Peyer's patch (tissue), 4 donors: ENCODE data around the gene NKTR. TPM values are rescaled to one million over a fixed set of nuclear protein-coding genes. Genes with fewer than 3 reads are reported as not detected.

ENCODE experiments used
- DNase-seq, 3 donors: peaks; one replicate each; pipeline ENCODE4 v3.0.0-alpha.2; 2017 to 2019
- H3K27ac ChIP-seq, 4 donors: fragments of 200-600 bp; sonication (generic); one replicate each; pipeline ENCODE4 v1.5.1; 2016 to 2019
- H3K27me3 ChIP-seq, 2 donors: fragments of 200-600 bp; sonication (generic); one replicate each; pipeline ENCODE4 v1.5.1; 2019
- H3K36me3 ChIP-seq, 3 donors: fragments of 200-600 bp; sonication (generic); one replicate each; pipeline ENCODE4 v1.5.1; 2016 to 2019
- H3K4me1 ChIP-seq, 4 donors: fragments of 200-600 bp; sonication (generic); one replicate each; pipeline ENCODE4 v1.5.1; 2016 to 2019
- H3K4me3 ChIP-seq, 4 donors: fragments of 200-600 bp; sonication (generic); 1 replicate in 3 of 4; 2 replicates in 1 of 4; pipeline ENCODE4 v1.5.1; 2016 to 2019; ENCODE audit warnings: mild to moderate bottlenecking in 1 of 4
- H3K9me3 ChIP-seq, 4 donors: fragments of 200-600 bp; sonication (generic); one replicate each; pipeline ENCODE4 v1.5.1; 2016 to 2019; ENCODE audit warnings: mild to moderate bottlenecking in 1 of 4
- POLR2A ChIP-seq, 2 donors: fragments of 450-650 bp; IDR thresholded peaks; one replicate each; pipeline ENCODE4 v1.5.1; 2017; ENCODE audit warnings: antibody characterized with exemption in 2 of 2, mild to moderate bottlenecking in 2 of 2, moderate library complexity in 2 of 2
- total RNA-seq, 4 donors: library from RNA; depleted of rRNA; stranded (reverse); fragments of >200 nt; gene quantifications; one replicate each; pipeline ENCODE4 v1.1.0, GENCODE V29; 2016
- TF ChIP-seq, protein P1 (sequence below), 6 experiments: fragments of 450-650 bp in 4 of 6; fragments of 200-600 bp in 2 of 6; sonication (generic) in 1 of 6; IDR thresholded peaks; one replicate each; pipeline ENCODE4 v1.5.1; 2017 to 2019; ENCODE audit warnings: antibody characterized with exemption in 6 of 6, mild to moderate bottlenecking in 3 of 6, moderate library complexity in 1 of 6

NKTR gene
- total RNA-seq, 4 donors from 2014 or later, result 118 to 386 (median 187) TPM

GRCh38 chr3:42689421-42690014, 89.0 kb downstream of the NKTR start:
- TF ChIP-seq, protein P1, sequence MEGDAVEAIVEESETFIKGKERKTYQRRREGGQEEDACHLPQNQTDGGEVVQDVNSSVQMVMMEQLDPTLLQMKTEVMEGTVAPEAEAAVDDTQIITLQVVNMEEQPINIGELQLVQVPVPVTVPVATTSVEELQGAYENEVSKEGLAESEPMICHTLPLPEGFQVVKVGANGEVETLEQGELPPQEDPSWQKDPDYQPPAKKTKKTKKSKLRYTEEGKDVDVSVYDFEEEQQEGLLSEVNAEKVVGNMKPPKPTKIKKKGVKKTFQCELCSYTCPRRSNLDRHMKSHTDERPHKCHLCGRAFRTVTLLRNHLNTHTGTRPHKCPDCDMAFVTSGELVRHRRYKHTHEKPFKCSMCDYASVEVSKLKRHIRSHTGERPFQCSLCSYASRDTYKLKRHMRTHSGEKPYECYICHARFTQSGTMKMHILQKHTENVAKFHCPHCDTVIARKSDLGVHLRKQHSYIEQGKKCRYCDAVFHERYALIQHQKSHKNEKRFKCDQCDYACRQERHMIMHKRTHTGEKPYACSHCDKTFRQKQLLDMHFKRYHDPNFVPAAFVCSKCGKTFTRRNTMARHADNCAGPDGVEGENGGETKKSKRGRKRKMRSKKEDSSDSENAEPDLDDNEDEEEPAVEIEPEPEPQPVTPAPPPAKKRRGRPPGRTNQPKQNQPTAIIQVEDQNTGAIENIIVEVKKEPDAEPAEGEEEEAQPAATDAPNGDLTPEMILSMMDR (IDR thresholded peaks at IDR 0.05), result no peak
- no peak for TF ChIP-seq POLR2A (IDR thresholded peaks at IDR 0.05)
- Histone ChIP-seq H3K27ac (no peak overlapping the region), H3K4me3 (no peak overlapping the region), H3K9me3 (no peaks in the 10 kb centered on the region), H3K4me1 (peaks cover 0 to 5% (median 0%) of the 10 kb centered on the region in 4 donors), H3K27me3 (no peaks in the 10 kb centered on the region), H3K36me3 (no peaks in the 10 kb centered on the region)
- no peak for DNase-seq

DNA sequence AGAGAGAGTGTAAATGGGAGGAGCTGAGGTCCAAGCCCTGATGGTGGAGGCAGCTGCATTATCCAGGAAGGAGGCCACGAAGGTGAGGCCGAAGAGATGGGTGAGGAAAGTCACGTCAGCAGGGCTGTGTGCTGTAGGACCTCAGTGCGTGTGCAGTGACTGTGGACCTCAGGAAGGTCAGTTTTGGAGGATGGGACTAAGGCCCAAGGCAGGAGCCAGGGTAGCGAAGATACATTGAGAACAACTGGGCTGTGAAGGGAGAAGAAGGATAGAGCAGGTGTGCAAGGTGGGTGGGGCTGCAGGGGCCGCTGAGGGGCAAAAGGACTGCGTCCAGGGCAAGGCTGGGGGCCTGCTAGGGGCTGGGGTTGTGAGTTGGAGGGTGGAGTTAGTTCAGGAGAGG, 89.7 kb downstream of the NKTR start:
- DNase-seq, result no peak
- H3K27me3 ChIP-seq, result no peaks in the 10 kb centered on the region

DNA sequence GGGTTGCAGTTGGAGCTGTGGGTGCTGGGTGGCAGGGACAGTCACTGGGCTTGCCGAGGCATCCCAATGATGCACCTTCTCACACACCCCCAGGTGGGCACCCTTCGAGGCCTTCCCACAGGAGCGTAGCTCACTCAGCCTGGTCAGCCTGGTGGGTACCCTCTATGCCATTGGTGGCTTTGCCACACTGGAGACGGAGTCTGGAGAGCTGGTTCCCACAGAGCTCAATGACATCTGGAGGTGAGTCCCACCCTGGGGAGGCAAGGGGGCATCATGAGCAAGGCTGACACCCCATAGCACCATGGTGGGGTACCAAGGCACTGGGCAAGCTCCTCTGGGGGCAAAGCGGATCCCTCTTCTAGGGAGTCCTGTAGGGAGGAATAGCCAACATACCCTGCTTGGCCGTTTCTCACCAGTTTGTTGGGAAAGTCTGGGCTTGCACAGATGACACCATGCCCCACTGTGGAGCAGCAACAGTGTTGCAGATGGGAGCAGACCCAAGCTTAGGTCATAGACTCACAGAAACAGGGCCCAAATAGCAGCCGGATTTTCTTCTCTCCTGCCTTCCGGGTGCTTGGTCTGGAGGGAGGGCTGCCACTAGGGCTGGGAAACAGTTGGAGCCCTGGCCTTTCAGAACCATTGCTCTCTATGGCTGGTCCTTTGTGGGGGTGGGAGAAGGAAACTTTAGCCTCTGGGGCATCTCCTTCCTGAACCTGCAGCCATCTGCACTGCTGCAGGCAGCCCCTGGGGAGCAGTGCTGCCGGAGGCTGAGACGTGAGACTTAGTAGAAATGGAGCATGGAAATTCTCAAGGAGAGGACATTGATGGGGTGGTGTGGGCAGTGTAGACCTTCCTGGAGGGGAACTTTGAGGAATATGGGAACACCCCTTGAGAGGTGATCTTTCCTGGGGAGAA, 90.5 kb downstream of the NKTR start:
- no peaks in the 10 kb centered on the region for H3K36me3 ChIP-seq
- no peaks in the 10 kb centered on the region for H3K27me3 ChIP-seq
- H3K27ac ChIP-seq, result no peak overlapping the region
- TF ChIP-seq POLR2A (IDR thresholded peaks at IDR 0.05), result no peak
- TF ChIP-seq, protein P1 (IDR thresholded peaks at IDR 0.05), result no peak
- no peaks in the 10 kb centered on the region for H3K4me1 ChIP-seq
- DNase-seq, result no peak
- H3K4me3 ChIP-seq, result no peak overlapping the region
- no peaks in the 10 kb centered on the region for H3K9me3 ChIP-seq

More for the DNA sequence above, 89.7 kb downstream of the NKTR start:
- no peak for TF ChIP-seq POLR2A (IDR thresholded peaks at IDR 0.05)
- TF ChIP-seq, protein P1 (IDR thresholded peaks at IDR 0.05), result no peak
- Histone ChIP-seq H3K4me1 (no peaks in the 10 kb centered on the region), H3K27ac (no peak overlapping the region), H3K9me3 (no peaks in the 10 kb centered on the region), H3K36me3 (no peaks in the 10 kb centered on the region), H3K4me3 (no peak overlapping the region)

GRCh38 chr3:42691816-42692666, 91.6 kb downstream of the NKTR start:
- Histone ChIP-seq H3K27me3 (no peaks in the 10 kb centered on the region), H3K4me1 (no peaks in the 10 kb centered on the region), H3K36me3 (no peaks in the 10 kb centered on the region), H3K9me3 (no peaks in the 10 kb centered on the region), H3K27ac (no peak overlapping the region), H3K4me3 (no peak overlapping the region)
- TF ChIP-seq POLR2A (IDR thresholded peaks at IDR 0.05), result no peak
- TF ChIP-seq, protein P1 (IDR thresholded peaks at IDR 0.05), result no peak
- DNase-seq, result no peak

GRCh38 chr3:42692667-42693529, 92.4 kb downstream of the NKTR start:
- Histone ChIP-seq H3K27ac (no peak overlapping the region), H3K4me1 (no peaks in the 10 kb centered on the region), H3K4me3 (no peak overlapping the region), H3K27me3 (no peaks in the 10 kb centered on the region), H3K36me3 (no peaks in the 10 kb centered on the region), H3K9me3 (no peaks in the 10 kb centered on the region)
- TF ChIP-seq, protein P1 (IDR thresholded peaks at IDR 0.05), result no peak
- no peak for TF ChIP-seq POLR2A (IDR thresholded peaks at IDR 0.05)
- DNase-seq, result no peak
